ENCODE measurements around the gene TPCN1.

DNA sequence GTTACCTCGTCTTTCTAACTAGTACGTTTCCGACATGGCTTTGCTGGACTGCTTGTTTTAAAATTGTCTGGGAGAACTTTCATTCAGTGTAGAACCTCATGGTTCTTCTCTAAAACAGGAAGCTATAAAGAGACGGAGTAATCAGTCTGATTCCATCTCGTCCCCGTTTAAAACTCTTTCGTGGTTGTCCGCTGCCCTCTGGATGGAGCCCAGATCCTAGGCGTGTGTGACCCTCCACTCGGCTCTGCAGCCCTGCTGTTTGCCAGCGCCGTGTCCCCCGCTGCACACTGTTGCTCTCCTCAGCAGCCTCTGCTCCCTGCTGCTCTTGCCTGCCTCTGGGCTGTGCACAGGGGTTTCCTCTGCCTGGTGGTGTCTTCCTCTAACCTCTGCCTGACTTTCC is 63.5 kb downstream of the TPCN1 start:
- TF ChIP-seq POLR2A (IDR thresholded peaks at IDR 0.05): no peak
- TF ChIP-seq, protein P1, sequence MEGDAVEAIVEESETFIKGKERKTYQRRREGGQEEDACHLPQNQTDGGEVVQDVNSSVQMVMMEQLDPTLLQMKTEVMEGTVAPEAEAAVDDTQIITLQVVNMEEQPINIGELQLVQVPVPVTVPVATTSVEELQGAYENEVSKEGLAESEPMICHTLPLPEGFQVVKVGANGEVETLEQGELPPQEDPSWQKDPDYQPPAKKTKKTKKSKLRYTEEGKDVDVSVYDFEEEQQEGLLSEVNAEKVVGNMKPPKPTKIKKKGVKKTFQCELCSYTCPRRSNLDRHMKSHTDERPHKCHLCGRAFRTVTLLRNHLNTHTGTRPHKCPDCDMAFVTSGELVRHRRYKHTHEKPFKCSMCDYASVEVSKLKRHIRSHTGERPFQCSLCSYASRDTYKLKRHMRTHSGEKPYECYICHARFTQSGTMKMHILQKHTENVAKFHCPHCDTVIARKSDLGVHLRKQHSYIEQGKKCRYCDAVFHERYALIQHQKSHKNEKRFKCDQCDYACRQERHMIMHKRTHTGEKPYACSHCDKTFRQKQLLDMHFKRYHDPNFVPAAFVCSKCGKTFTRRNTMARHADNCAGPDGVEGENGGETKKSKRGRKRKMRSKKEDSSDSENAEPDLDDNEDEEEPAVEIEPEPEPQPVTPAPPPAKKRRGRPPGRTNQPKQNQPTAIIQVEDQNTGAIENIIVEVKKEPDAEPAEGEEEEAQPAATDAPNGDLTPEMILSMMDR (IDR thresholded peaks at IDR 0.05): no peak

Data from Peyer's patch (tissue), 4 donors.